Measurements from ENCODE around the gene TDRD6. TPM values are rescaled to one million over a fixed set of nuclear protein-coding genes. Genes with fewer than 3 reads are reported as not detected.

TDRD6 gene
- total RNA-seq, 1 donor from 2014 or later: 0.02 TPM

GRCh38 chr6:46729787-46730326, 42.2 kb downstream of the TDRD6 start:
- Histone ChIP-seq H3K9me3 (ENCODE audit: insufficient read depth, low read depth, low read length) (no peaks in the 10 kb centered on the region), H3K4me3 (ENCODE audit: insufficient read depth, low read depth, low read length) (no peak overlapping the region), H3K4me2 (ENCODE audit: low read length) (no peak overlapping the region), H4K20me1 (ENCODE audit: insufficient read depth, low read length) (no peaks in the 10 kb centered on the region), H3K27me3 (ENCODE audit: insufficient read depth, low read length) (no peaks in the 10 kb centered on the region), H3K36me3 (ENCODE audit: insufficient read depth, low read length) (no peaks in the 10 kb centered on the region), H3K27ac (ENCODE audit: low read depth, low read length) (no peak overlapping the region), H3K9ac (ENCODE audit: low read length) (no peak overlapping the region), H3K4me1 (ENCODE audit: insufficient read depth, low read length) (peaks cover under 1% of the 10 kb centered on the region), H3K79me2 (ENCODE audit: insufficient read depth, low read length) (no peaks in the 10 kb centered on the region), H2AFZ (ENCODE audit: low read depth, low read length) (no peak overlapping the region)
- DNase-seq (ENCODE audit: low read depth) (no peak), FAIRE-seq (no peak)
- no peaks in the 10 kb centered on the region for H3K4me1 Mint-ChIP-seq (ENCODE audit: low read depth, unreplicated experiment)
- no peak overlapping the region for H3K27ac Mint-ChIP-seq (ENCODE audit: unreplicated experiment)
- no peaks in the 10 kb centered on the region for H3K9me3 Mint-ChIP-seq (ENCODE audit: unreplicated experiment)
- H3K27me3 Mint-ChIP-seq (ENCODE audit: low read depth, unreplicated experiment): peaks cover 19% of the 10 kb centered on the region
- no peak for TF ChIP-seq EZH2 (IDR thresholded peaks at IDR 0.05; ENCODE audit: insufficient read depth, low read length)
- no peak overlapping the region for H3K4me3 Mint-ChIP-seq (ENCODE audit: unreplicated experiment)
- no peaks in the 10 kb centered on the region for H3K36me3 Mint-ChIP-seq (ENCODE audit: low read depth, unreplicated experiment)

- FAIRE-seq: no peak
- H3K79me2 ChIP-seq (ENCODE audit: insufficient read depth, low read length): no peaks in the 10 kb centered on the region
- H4K20me1 ChIP-seq (ENCODE audit: insufficient read depth, low read length): no peaks in the 10 kb centered on the region
- TF ChIP-seq CTCF (IDR thresholded peaks at IDR 0.05; ENCODE audit: insufficient read depth, low read depth, low read length) (no peak), EZH2 (IDR thresholded peaks at IDR 0.05; ENCODE audit: insufficient read depth, low read length) (no peak)
- no peak overlapping the region for H3K9ac ChIP-seq (ENCODE audit: low read length)
- H3K36me3 ChIP-seq (ENCODE audit: insufficient read depth, low read length): no peaks in the 10 kb centered on the region
- H3K27ac ChIP-seq (ENCODE audit: low read depth, low read length): no peak overlapping the region
- no peak for DNase-seq (ENCODE audit: low read depth)
- Mint-ChIP-seq H3K4me1 (ENCODE audit: low read depth, unreplicated experiment) (no peaks in the 10 kb centered on the region), H3K9me3 (ENCODE audit: unreplicated experiment) (no peaks in the 10 kb centered on the region), H3K36me3 (ENCODE audit: low read depth, unreplicated experiment) (no peaks in the 10 kb centered on the region), H3K4me3 (ENCODE audit: unreplicated experiment) (no peak overlapping the region), H3K27ac (ENCODE audit: unreplicated experiment) (no peak overlapping the region), H3K27me3 (ENCODE audit: low read depth, unreplicated experiment) (peaks cover 25% of the 10 kb centered on the region)
- no peak overlapping the region for H3K4me3 ChIP-seq (ENCODE audit: insufficient read depth, low read depth, low read length)
- no peak overlapping the region for H3K4me2 ChIP-seq (ENCODE audit: low read length)
- H2AFZ ChIP-seq (ENCODE audit: low read depth, low read length): no peak overlapping the region
- H3K27me3 ChIP-seq (ENCODE audit: insufficient read depth, low read length): peaks cover 5% of the 10 kb centered on the region
- H3K4me1 ChIP-seq (ENCODE audit: insufficient read depth, low read length): peaks cover 10% of the 10 kb centered on the region
- H3K9me3 ChIP-seq (ENCODE audit: insufficient read depth, low read depth, low read length): no peaks in the 10 kb centered on the region
Measured at GRCh38 chr6:46730921-46731461, 43.3 kb downstream of the TDRD6 start.

GRCh38 chr6:46733341-46733801, 45.7 kb downstream of the TDRD6 start:
- H2AFZ ChIP-seq (ENCODE audit: low read depth, low read length): no peak overlapping the region
- TF ChIP-seq EZH2 (IDR thresholded peaks at IDR 0.05; ENCODE audit: insufficient read depth, low read length): no peak
- no peak for TF ChIP-seq CTCF (IDR thresholded peaks at IDR 0.05; ENCODE audit: insufficient read depth, low read depth, low read length)

More at GRCh38 chr6:46733341-46733801, 45.7 kb downstream of the TDRD6 start:
- Histone ChIP-seq H3K27me3 (ENCODE audit: insufficient read depth, low read length) (peaks cover 11% of the 10 kb centered on the region), H4K20me1 (ENCODE audit: insufficient read depth, low read length) (no peaks in the 10 kb centered on the region), H3K9ac (ENCODE audit: low read length) (no peak overlapping the region), H3K9me3 (ENCODE audit: insufficient read depth, low read depth, low read length) (no peaks in the 10 kb centered on the region), H3K27ac (ENCODE audit: low read depth, low read length) (no peak overlapping the region), H3K79me2 (ENCODE audit: insufficient read depth, low read length) (no peaks in the 10 kb centered on the region), H3K4me1 (ENCODE audit: insufficient read depth, low read length) (peaks cover 10% of the 10 kb centered on the region), H3K36me3 (ENCODE audit: insufficient read depth, low read length) (no peaks in the 10 kb centered on the region), H3K4me2 (ENCODE audit: low read length) (no peak overlapping the region), H3K4me3 (ENCODE audit: insufficient read depth, low read depth, low read length) (no peak overlapping the region)
- DNase-seq (ENCODE audit: low read depth) (no peak), FAIRE-seq (no peak)
- peaks cover 30% of the 10 kb centered on the region for H3K27me3 Mint-ChIP-seq (ENCODE audit: low read depth, unreplicated experiment)
- no peaks in the 10 kb centered on the region for H3K4me1 Mint-ChIP-seq (ENCODE audit: low read depth, unreplicated experiment)
- H3K4me3 Mint-ChIP-seq (ENCODE audit: unreplicated experiment): no peak overlapping the region
- H3K36me3 Mint-ChIP-seq (ENCODE audit: low read depth, unreplicated experiment): no peaks in the 10 kb centered on the region
- peaks cover under 1% of the 10 kb centered on the region for H3K9me3 Mint-ChIP-seq (ENCODE audit: unreplicated experiment)
- H3K27ac Mint-ChIP-seq (ENCODE audit: unreplicated experiment): no peak overlapping the region
